ENCODE measurements around the gene EREG.

The EREG gene

GRCh38 chr4:74418063-74418670 lies 53.2 kb downstream of the EREG start:
- in situ Hi-C loops (cut with MboI; ENCODE audit: low sequenced_read_pairs), result no loop called here

- in situ Hi-C loops (cut with MboI; ENCODE audit: low sequenced_read_pairs), result no loop called here
Observed at GRCh38 chr4:74420863-74421262, 55.9 kb downstream of the EREG start.

GRCh38 chr4:74423104-74423503 lies 58.2 kb downstream of the EREG start:
- in situ Hi-C loops (cut with MboI; ENCODE audit: low sequenced_read_pairs), result no loop called here

- in situ Hi-C loops (cut with MboI; ENCODE audit: low sequenced_read_pairs), result no loop called here
Observed at GRCh38 chr4:74424111-74424510, 59.2 kb downstream of the EREG start.

- in situ Hi-C loops (cut with MboI; ENCODE audit: low sequenced_read_pairs), result no loop called here
Observed at GRCh38 chr4:74426101-74426500, 61.2 kb downstream of the EREG start.

GRCh38 chr4:74428276-74428675 lies 63.3 kb downstream of the EREG start:
- in situ Hi-C loops (cut with MboI; ENCODE audit: low sequenced_read_pairs), result no loop called here

GRCh38 chr4:74431113-74431826 lies 66.3 kb downstream of the EREG start:
- in situ Hi-C loops (cut with MboI; ENCODE audit: low sequenced_read_pairs), result no loop called here

GRCh38 chr4:74433043-74433442 lies 68.1 kb downstream of the EREG start:
- in situ Hi-C loops (cut with MboI; ENCODE audit: low sequenced_read_pairs), result no loop called here

GRCh38 chr4:74433541-74434172 lies 68.7 kb downstream of the EREG start:
- in situ Hi-C loops (cut with MboI; ENCODE audit: low sequenced_read_pairs), result no loop called here

- in situ Hi-C loops (cut with MboI; ENCODE audit: low sequenced_read_pairs), result no loop called here
Observed at GRCh38 chr4:74435296-74435695, 70.4 kb downstream of the EREG start.

GRCh38 chr4:74437866-74438265 lies 72.9 kb downstream of the EREG start:
- in situ Hi-C loops (cut with MboI; ENCODE audit: low sequenced_read_pairs), result no loop called here
